ENCODE results near the gene TXNIP. TPM values are rescaled to one million over a fixed set of nuclear protein-coding genes. Genes with fewer than 3 reads are reported as not detected.

Gene TXNIP
- total RNA-seq, 1 experiment from 2014 or later, result 23.2 TPM

DNA sequence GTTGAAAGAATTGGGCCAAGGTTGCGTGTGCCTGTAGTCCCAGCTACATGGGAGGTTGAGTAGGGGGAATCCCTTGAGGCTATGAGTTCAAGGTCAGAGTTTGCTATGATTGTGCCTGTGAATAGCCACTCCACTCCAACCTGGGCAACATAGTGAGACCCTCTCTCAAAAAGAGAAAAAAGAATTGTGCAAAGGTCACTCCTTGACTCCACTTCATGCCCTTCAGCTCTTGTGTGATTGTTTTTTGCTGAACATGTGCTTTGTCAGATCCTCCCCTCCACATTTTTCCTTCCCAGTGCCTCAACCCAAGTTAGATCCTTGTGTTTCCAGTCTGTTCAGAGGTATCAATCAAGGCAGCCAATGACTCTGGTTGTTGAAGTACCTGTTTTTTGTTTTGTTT, 8.5 kb downstream of the TXNIP start:
- no peaks in the 10 kb centered on the region for H3K27me3 ChIP-seq (ENCODE audit: insufficient read depth, low read length)
- H4K8ac ChIP-seq (replicated peaks; ENCODE audit: insufficient read length, low read depth, low read length), result no peak overlapping the region
- H3K23me2 ChIP-seq (ENCODE audit: insufficient read length, low read depth, low read length, poor library complexity, severe bottlenecking), result no peaks in the 10 kb centered on the region
- no peak overlapping the region for H3K27ac ChIP-seq (ENCODE audit: insufficient read length, low read depth, low read length)
- peaks cover 9% of the 10 kb centered on the region; the same call in 1 of the 2 replicates for H3K4me1 ChIP-seq (ENCODE audit: insufficient read depth, low read length)
- WGBS (ENCODE audit: extremely low coverage, insufficient read length, low lambda C conversion rate), result no CpG with 5 or more reads among the region's 1 CpG
- TF ChIP-seq, protein P1, sequence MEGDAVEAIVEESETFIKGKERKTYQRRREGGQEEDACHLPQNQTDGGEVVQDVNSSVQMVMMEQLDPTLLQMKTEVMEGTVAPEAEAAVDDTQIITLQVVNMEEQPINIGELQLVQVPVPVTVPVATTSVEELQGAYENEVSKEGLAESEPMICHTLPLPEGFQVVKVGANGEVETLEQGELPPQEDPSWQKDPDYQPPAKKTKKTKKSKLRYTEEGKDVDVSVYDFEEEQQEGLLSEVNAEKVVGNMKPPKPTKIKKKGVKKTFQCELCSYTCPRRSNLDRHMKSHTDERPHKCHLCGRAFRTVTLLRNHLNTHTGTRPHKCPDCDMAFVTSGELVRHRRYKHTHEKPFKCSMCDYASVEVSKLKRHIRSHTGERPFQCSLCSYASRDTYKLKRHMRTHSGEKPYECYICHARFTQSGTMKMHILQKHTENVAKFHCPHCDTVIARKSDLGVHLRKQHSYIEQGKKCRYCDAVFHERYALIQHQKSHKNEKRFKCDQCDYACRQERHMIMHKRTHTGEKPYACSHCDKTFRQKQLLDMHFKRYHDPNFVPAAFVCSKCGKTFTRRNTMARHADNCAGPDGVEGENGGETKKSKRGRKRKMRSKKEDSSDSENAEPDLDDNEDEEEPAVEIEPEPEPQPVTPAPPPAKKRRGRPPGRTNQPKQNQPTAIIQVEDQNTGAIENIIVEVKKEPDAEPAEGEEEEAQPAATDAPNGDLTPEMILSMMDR (conservative IDR thresholded peaks at IDR 0.05), result no peak
- H4K91ac ChIP-seq (ENCODE audit: insufficient read length, low read depth, low read length), result no peak overlapping the region
- no peak for DNase-seq
- H3K56ac ChIP-seq (ENCODE audit: insufficient read length, low read depth, low read length), result no peak overlapping the region
- H3K23ac ChIP-seq (ENCODE audit: insufficient read length, low read depth, low read length), result no peak overlapping the region
- no peak overlapping the region for H2BK20ac ChIP-seq (ENCODE audit: low read depth, low read length, poor library complexity, severe bottlenecking)
- peaks cover 17 to 29% of the 10 kb centered on the region in 2 experiments for H3K4me1 Mint-ChIP-seq
- H3K18ac ChIP-seq (ENCODE audit: insufficient read length, low read depth, low read length), result no peak overlapping the region
- H3K79me2 ChIP-seq (ENCODE audit: insufficient read depth, low read length), result no peaks in the 10 kb centered on the region
- H4K5ac ChIP-seq (ENCODE audit: insufficient read length, low read depth, low read length), result no peak overlapping the region
- no peaks in the 10 kb centered on the region for H4K20me1 ChIP-seq (ENCODE audit: control insufficient read depth, insufficient read depth, insufficient read length)
- H3K4me2 ChIP-seq (ENCODE audit: insufficient read depth, insufficient read length, low read length), result no peak overlapping the region
- no peaks in the 10 kb centered on the region for H3K9me3 ChIP-seq (ENCODE audit: control insufficient read depth, low read depth, low read length)
- no peak overlapping the region for H2BK5ac ChIP-seq (ENCODE audit: insufficient read length, low read length)
- H3T11ph ChIP-seq (ENCODE audit: low read length), result no peak overlapping the region
- H2BK12ac ChIP-seq (ENCODE audit: insufficient read length, low read depth, low read length), result no peak overlapping the region
- H3K9me3 Mint-ChIP-seq, result no peaks in the 10 kb centered on the region
- no peak overlapping the region for H2BK15ac ChIP-seq (ENCODE audit: low read depth, low read length)
- H3K36me3 Mint-ChIP-seq (ENCODE audit: insufficient read depth in 1 of 3, low read depth in 3 of 3), result peaks cover 4 to 7% (median 5%) of the 10 kb centered on the region in 3 experiments; a peak in 5 of 7 replicates
- H3K9ac ChIP-seq (ENCODE audit: extremely low read depth, insufficient read length, low read length), result no peak overlapping the region
- no peaks in the 10 kb centered on the region for H3K79me1 ChIP-seq (ENCODE audit: insufficient read depth, low read depth, low read length, poor library complexity, severe bottlenecking)
- no peak overlapping the region for H2BK120ac ChIP-seq (ENCODE audit: low read depth, low read length, poor library complexity, severe bottlenecking)
- no peak overlapping the region for H3K4ac ChIP-seq (ENCODE audit: low read depth, low read length)
- no peaks in the 10 kb centered on the region for H3K27me3 Mint-ChIP-seq (ENCODE audit: low read depth)
- no peak overlapping the region for H3K14ac ChIP-seq (ENCODE audit: insufficient read depth, low read length)
- H3K27ac Mint-ChIP-seq, result no peak overlapping the region
- H3K4me3 Mint-ChIP-seq, result no peak overlapping the region
- H2AFZ ChIP-seq (ENCODE audit: low read length), result no peak overlapping the region
- H2AK5ac ChIP-seq (ENCODE audit: insufficient read length, low read length), result no peak overlapping the region

All from H9 (cell line).